HepG2 (cell line): ENCODE measurements around the gene PPM1H.

Source experiments
- IKZF1 ChIP-seq: fragments of 450-650 bp; IDR thresholded peaks from 2 replicates; pipeline ENCODE4 v1.7.1; 2016
- KDM5B ChIP-seq: sonication (generic); formaldehyde crosslinking; IDR thresholded peaks from 2 replicates; pipeline ENCODE4 v1.4.0; 2020; ENCODE audit warnings: missing genetic modification reagents, mild to moderate bottlenecking, borderline replicate concordance
- MXI1 ChIP-seq: IDR thresholded peaks from 3 replicates; pipeline ENCODE4 v1.6.1; 2012; ENCODE audit warnings: low read depth, low read length, inconsistent platforms, borderline replicate concordance
- TAF1 ChIP-seq: sonication (generic); formaldehyde crosslinking; IDR thresholded peaks from 2 replicates; pipeline ENCODE4 v1.4.0; 2020; ENCODE audit warnings: missing genetic modification reagents
- ZNF264 ChIP-seq: sonication (generic); formaldehyde crosslinking; IDR thresholded peaks from 2 replicates; pipeline ENCODE4 v1.4.0; 2020; ENCODE audit warnings: missing genetic modification reagents
- ZNF510 ChIP-seq: sonication (generic); formaldehyde crosslinking; IDR thresholded peaks from 2 replicates; pipeline ENCODE4 v1.4.0; 2020; ENCODE audit warnings: low read depth, mild to moderate bottlenecking, missing genetic modification reagents
- TF ChIP-seq, protein P1 (sequence below): IDR thresholded peaks from 2 replicates; pipeline ENCODE4 v1.6.1; 2016; ENCODE audit warnings: missing compliant biosample characterization, missing genetic modification reagents, borderline replicate concordance
- TF ChIP-seq, protein P2 (sequence below): sonication (generic); formaldehyde crosslinking; IDR thresholded peaks from 2 replicates; pipeline ENCODE4 v1.4.0; 2020; ENCODE audit warnings: missing genetic modification reagents

DNA sequence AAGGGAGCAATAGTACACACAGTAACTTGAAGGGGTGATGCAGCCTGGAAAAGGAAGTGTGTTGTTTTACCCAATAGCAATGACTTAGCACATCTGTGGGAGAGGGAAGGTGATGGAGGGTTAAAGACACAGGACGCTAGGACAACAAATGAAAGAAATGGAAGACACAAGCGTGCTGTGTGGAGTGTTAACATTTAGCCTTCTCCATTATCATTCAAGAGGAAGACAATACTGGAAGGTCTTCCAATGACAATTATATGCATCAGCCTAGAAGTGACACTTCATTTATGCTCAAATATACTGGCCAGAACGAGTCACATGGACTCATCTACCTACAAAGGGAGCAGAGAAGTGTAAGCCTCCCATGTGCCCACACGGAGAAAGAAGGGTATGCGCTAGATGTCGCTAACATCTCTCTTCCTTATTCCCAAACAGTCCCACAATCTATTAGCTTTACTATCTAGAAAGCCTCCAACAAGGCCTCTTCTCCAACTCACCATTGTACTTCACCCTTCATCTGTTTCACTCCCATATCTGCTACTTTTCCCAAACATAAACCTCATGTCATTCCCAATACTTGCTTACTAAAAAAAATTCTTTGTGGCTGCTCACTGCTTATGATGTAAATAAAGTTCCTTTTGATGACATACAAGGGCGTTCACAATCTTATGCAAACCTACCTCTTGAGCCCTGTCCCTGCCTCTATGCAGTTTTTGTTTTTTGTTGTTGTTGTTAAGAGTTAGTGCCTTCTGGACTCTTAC, 20.3 kb downstream of the PPM1H start:
- TF ChIP-seq IKZF1 (no peak), KDM5B (CRISPR knock-in tag) (no peak), MXI1 (no peak), TAF1 (CRISPR knock-in tag) (no peak), ZNF510 (CRISPR knock-in tag) (no peak), ZNF264 (CRISPR knock-in tag) (no peak)
- TF ChIP-seq, protein P1, sequence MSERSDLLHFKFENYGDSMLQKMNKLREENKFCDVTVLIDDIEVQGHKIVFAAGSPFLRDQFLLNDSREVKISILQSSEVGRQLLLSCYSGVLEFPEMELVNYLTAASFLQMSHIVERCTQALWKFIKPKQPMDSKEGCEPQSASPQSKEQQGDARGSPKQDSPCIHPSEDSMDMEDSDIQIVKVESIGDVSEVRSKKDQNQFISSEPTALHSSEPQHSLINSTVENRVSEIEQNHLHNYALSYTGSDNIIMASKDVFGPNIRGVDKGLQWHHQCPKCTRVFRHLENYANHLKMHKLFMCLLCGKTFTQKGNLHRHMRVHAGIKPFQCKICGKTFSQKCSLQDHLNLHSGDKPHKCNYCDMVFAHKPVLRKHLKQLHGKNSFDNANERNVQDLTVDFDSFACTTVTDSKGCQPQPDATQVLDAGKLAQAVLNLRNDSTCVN, result no peak
- TF ChIP-seq, protein P2, sequence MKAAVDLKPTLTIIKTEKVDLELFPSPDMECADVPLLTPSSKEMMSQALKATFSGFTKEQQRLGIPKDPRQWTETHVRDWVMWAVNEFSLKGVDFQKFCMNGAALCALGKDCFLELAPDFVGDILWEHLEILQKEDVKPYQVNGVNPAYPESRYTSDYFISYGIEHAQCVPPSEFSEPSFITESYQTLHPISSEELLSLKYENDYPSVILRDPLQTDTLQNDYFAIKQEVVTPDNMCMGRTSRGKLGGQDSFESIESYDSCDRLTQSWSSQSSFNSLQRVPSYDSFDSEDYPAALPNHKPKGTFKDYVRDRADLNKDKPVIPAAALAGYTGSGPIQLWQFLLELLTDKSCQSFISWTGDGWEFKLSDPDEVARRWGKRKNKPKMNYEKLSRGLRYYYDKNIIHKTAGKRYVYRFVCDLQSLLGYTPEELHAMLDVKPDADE (CRISPR knock-in tag), result no peak
